Gastrocnemius medialis (tissue), 4 donors: ENCODE results near the gene SND1.
"Not testable (repeated sequence)": the region's sequence is repeated elsewhere in the genome, so short reads cannot be mapped to it uniquely, and the experiment has no call there.

Experiments
- CTCF ChIP-seq, 5 experiments: fragments of 450-650 bp in 3 of 5; fragments of 200-600 bp in 2 of 5; sonication (generic) in 2 of 5; IDR thresholded peaks in 4 of 5; conservative IDR thresholded peaks in 1 of 5; 1 replicate in 4 of 5; 2 replicates in 1 of 5; pipeline ENCODE4 v1.5.1; 2016 to 2019; ENCODE audit warnings: antibody characterized with exemption in 5 of 5, mild to moderate bottlenecking in 3 of 5, moderate library complexity in 3 of 5
- POLR2A ChIP-seq, 2 donors: fragments of 450-650 bp; IDR thresholded peaks; one replicate each; pipeline ENCODE4 v1.6.1; 2017; ENCODE audit warnings: antibody characterized with exemption in 2 of 2, mild to moderate bottlenecking in 2 of 2, moderate library complexity in 2 of 2

GRCh38 chr7:128109424-128109969, 457.5 kb downstream of the SND1 start:
- not testable (repeated sequence) for TF ChIP-seq CTCF (IDR thresholded peaks at IDR 0.05 in 4 of 5, conservative IDR thresholded peaks at IDR 0.05 in 1 of 5); POLR2A (IDR thresholded peaks at IDR 0.05)
